VCaP (cell line): ENCODE measurements around the gene NRIP2.

ENCODE experiments used
- H3K27ac ChIP-seq: fragments of 450-650 bp; 2 replicates; pipeline ENCODE4 v1.5.1; 2017
- TF ChIP-seq, protein P1 (sequence below): fragments of 450-650 bp; conservative IDR thresholded peaks from 2 replicates; pipeline ENCODE4 v1.5.1; 2017; ENCODE audit warnings: mild to moderate bottlenecking, moderate library complexity

Gene NRIP2

DNA sequence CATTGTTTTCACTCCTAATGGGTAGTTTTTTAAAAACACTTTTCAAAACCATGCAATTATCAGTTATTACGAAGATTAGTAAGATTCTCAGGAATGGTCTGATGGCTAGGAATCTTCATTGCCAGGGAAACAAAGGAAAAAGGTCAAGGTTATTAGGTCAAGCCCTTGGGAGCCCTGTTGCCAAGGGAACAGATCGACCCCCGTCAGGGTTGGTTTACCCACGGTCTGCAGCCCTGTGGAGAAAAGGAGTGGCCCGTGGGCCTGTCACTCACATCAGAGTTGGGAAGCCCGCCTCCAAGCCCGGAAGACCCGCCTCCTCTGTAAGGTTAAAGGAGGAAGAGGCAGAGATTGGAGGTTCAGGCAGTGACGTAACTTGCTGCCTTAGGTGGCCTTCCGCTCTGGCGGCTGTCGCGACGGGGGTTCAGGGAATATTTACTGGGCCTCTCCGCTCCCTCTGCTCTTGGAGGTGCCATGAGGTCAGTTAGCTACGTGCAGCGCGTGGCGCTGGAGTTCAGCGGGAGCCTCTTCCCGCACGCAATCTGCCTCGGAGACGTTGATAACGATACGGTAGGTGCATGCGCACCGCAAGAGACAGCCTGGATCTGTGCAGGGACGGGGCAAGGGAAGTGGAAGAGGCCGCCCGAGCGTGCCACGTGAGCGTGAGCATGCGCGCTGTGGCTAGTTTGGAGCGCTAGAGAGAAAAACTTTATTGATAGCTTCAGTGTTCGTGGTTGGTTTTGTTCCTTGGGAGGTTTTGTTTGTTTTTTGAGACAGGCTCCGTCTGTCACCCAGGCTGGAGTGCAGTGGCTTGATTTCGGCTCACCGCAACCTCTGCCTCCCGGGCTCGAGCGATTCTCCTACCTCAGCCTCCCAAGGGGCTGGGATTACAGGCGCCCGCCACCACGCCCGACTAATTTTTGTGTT lies 22.3 kb downstream of the NRIP2 start, which contains the start of gene ITFG2:
TSS of gene ITFG2 (plus strand) at position 379 of the 924 bp plus-strand sequence. CDS start at position 472, 93 bp downstream.
- peak within 1 kb of the TSS; percentile 95 for H3K27ac ChIP-seq
- TF ChIP-seq, protein P1, sequence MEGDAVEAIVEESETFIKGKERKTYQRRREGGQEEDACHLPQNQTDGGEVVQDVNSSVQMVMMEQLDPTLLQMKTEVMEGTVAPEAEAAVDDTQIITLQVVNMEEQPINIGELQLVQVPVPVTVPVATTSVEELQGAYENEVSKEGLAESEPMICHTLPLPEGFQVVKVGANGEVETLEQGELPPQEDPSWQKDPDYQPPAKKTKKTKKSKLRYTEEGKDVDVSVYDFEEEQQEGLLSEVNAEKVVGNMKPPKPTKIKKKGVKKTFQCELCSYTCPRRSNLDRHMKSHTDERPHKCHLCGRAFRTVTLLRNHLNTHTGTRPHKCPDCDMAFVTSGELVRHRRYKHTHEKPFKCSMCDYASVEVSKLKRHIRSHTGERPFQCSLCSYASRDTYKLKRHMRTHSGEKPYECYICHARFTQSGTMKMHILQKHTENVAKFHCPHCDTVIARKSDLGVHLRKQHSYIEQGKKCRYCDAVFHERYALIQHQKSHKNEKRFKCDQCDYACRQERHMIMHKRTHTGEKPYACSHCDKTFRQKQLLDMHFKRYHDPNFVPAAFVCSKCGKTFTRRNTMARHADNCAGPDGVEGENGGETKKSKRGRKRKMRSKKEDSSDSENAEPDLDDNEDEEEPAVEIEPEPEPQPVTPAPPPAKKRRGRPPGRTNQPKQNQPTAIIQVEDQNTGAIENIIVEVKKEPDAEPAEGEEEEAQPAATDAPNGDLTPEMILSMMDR = no peak

DNA sequence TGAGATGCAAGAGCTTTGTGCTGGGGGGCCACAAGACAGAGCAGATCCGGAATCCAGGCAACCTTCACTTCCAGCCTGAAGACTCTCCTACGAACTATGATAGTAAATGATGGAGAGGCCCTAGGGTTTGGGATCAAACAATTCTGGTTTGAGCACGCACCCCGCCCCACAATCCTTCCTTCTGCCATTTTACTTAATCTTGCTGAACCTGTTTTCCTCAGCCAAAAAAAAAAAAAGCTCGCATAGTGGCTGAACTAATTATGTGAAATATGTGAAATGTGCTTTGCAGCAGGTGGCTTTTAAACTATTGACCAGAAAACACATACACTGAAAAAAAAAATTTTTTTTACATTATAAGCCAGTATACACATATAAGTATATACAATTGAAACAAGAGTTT lies 23.0 kb downstream of the NRIP2 start:
- TF ChIP-seq, protein P1 = no peak

DNA sequence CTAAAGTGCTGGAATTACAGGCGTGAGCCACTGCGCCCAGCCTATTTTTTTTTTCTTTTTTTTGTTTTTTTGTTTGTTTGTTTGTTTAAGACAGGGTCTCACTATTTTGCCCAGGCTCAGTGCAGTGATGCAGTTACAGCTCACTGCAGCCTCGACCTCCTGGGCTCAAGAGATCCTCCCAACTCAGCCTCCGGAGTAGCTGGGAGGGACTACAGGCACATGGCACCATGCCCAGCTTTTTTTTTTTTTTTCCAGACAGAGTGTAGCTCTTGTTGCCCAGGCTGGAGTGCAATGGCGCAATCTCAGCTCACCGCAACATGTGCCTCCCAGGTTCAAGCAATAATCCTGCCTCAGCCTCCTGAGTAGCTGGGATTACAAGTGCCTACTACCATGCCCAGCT lies 28.1 kb downstream of the NRIP2 start:
- no peak overlapping the region for H3K27ac ChIP-seq

More for the DNA sequence above, 23.0 kb downstream of the NRIP2 start:
- H3K27ac ChIP-seq = peak overlapping the region; percentile 95

GRCh38 chr12:2805143-2805520 lies 29.7 kb downstream of the NRIP2 start:
- TF ChIP-seq, protein P1 = no peak

More for the DNA sequence above, 28.1 kb downstream of the NRIP2 start:
- TF ChIP-seq, protein P1 = no peak

GRCh38 chr12:2804393-2805142 lies 30.3 kb downstream of the NRIP2 start:
- H3K27ac ChIP-seq = peak overlapping the region; percentile 97
- TF ChIP-seq, protein P1 = no peak

More at GRCh38 chr12:2805143-2805520, 29.7 kb downstream of the NRIP2 start:
- H3K27ac ChIP-seq = peak overlapping the region; percentile 97; the same call in 1 of the 2 replicates

DNA sequence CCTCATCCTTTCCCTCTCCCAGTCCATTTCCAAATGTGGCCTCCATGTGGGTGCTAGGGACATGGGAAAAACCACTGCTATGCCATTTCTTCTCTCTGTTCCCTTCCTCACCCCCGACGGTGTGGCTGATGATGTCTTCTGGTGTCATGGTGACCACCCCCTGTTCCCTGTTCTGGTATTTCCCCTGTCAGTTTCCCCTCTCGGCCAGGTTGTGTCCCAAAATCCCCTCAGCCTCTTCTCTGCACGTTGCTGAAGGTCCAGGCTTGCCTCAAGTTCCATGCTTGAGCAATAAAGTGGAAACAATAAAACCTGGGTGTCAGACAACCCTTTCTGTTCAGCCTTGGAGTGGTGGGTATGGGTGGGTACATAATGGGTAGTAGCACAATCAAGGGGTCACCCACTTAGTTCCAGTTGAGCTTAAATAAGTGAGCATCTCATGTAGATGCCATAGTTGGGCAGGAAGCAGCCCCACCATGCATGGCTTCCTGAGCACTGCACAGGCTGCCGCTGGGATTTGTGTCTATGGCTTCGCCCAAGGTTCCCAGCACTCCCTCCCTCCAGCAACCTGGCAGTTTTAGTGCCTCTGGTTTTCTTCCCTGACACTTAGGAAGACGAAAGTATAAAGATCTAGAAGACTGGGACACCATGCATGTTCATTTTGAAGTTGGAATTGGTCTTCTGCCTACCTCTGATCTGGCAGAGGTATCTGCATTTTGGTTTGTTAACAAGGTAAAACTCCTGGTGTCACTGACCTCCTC lies 31.0 kb downstream of the NRIP2 start:
- peak overlapping the region; percentile 97 for H3K27ac ChIP-seq

More for the DNA sequence above, 31.0 kb downstream of the NRIP2 start:
- TF ChIP-seq, protein P1 = no peak
